ENCODE results near the gene ELP4. TPM values are rescaled to one million over a fixed set of nuclear protein-coding genes. Genes with fewer than 3 reads are reported as not detected.

ELP4 gene
- total RNA-seq, 1 donor from 2014 or later, result 15.0 TPM

DNA sequence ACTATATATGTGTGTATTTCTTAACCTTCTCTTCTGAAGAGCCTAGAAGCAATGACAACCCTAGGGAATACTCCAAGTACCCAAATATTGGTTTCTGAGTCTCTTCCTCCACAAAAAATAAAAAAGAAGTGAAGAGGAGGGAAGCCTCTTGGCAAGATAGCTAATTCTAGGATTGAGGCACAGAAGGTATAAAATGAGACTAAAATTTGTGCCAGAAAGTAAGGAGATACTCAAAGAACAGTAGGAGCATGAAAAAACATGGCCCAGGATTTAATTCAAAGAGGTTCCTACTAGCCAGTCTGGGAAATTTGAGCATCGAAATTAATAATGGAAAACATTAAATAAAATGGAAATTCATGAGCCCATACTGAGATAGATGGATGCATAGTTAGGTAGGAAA is 189.5 kb downstream of the ELP4 start:
- H3K4me3 Mint-ChIP-seq (ENCODE audit: unreplicated experiment), result no peak overlapping the region
- H3K36me3 Mint-ChIP-seq (ENCODE audit: unreplicated experiment), result no peaks in the 10 kb centered on the region
- no peaks in the 10 kb centered on the region for H3K4me1 Mint-ChIP-seq (ENCODE audit: unreplicated experiment)
- peaks cover 6% of the 10 kb centered on the region for H3K9me3 Mint-ChIP-seq (ENCODE audit: unreplicated experiment)
- TF ChIP-seq, protein P1, sequence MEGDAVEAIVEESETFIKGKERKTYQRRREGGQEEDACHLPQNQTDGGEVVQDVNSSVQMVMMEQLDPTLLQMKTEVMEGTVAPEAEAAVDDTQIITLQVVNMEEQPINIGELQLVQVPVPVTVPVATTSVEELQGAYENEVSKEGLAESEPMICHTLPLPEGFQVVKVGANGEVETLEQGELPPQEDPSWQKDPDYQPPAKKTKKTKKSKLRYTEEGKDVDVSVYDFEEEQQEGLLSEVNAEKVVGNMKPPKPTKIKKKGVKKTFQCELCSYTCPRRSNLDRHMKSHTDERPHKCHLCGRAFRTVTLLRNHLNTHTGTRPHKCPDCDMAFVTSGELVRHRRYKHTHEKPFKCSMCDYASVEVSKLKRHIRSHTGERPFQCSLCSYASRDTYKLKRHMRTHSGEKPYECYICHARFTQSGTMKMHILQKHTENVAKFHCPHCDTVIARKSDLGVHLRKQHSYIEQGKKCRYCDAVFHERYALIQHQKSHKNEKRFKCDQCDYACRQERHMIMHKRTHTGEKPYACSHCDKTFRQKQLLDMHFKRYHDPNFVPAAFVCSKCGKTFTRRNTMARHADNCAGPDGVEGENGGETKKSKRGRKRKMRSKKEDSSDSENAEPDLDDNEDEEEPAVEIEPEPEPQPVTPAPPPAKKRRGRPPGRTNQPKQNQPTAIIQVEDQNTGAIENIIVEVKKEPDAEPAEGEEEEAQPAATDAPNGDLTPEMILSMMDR (IDR thresholded peaks at IDR 0.05), result no peak
- H3K27me3 Mint-ChIP-seq (ENCODE audit: unreplicated experiment), result peaks cover 3% of the 10 kb centered on the region
- no peak overlapping the region for H3K27ac Mint-ChIP-seq (ENCODE audit: unreplicated experiment)
- DNase-seq (ENCODE audit: extremely low spot score, unreplicated experiment), result no peak

DNA sequence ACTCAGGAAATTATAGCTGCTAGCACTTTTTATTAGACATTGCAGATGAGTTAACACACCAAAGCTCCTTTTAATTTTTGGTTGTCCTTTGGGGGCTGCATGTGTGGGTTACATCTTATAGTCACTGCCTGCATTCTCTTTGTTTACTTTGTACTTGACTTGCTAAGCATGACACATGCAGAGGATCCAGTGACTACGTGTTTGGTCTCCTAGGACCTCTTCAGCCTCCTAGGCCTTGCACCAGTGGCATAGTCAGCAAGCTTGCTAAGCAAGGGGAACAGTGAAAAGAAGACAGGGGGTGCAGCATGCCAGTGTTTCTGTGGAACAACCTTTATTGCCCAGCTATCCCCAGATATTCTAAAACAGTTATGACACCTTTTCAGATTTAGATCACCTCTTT is 193.4 kb downstream of the ELP4 start:
- Mint-ChIP-seq H3K27me3 (ENCODE audit: unreplicated experiment) (no peaks in the 10 kb centered on the region), H3K27ac (ENCODE audit: unreplicated experiment) (no peak overlapping the region), H3K36me3 (ENCODE audit: unreplicated experiment) (peaks cover 3% of the 10 kb centered on the region), H3K4me1 (ENCODE audit: unreplicated experiment) (no peaks in the 10 kb centered on the region), H3K4me3 (ENCODE audit: unreplicated experiment) (no peak overlapping the region), H3K9me3 (ENCODE audit: unreplicated experiment) (no peaks in the 10 kb centered on the region)
- DNase-seq (ENCODE audit: extremely low spot score, unreplicated experiment), result no peak
- TF ChIP-seq, protein P1 (IDR thresholded peaks at IDR 0.05), result no peak

DNA sequence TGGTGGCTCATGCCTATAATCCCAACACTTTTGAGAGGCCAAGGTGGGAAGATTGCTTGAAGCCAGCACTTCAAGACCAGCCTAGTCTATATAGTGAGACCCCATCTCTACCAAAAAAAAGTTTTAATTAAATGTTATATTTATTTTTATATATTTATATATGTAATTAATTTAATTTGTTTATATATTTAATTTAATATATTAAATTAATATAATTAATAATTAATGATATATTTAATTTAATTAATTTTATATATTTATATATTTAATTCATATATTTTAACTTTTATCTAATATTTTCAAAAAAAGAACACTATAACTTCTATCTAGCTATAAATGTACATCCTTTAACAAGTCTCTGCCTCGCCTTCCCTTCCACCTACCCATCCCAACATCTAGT is 196.8 kb downstream of the ELP4 start:
- Mint-ChIP-seq H3K4me1 (ENCODE audit: unreplicated experiment) (no peaks in the 10 kb centered on the region), H3K27ac (ENCODE audit: unreplicated experiment) (no peak overlapping the region), H3K4me3 (ENCODE audit: unreplicated experiment) (no peak overlapping the region), H3K27me3 (ENCODE audit: unreplicated experiment) (no peaks in the 10 kb centered on the region), H3K9me3 (ENCODE audit: unreplicated experiment) (no peaks in the 10 kb centered on the region), H3K36me3 (ENCODE audit: unreplicated experiment) (peaks cover 5% of the 10 kb centered on the region)
- DNase-seq (ENCODE audit: extremely low spot score, unreplicated experiment), result no peak
- TF ChIP-seq, protein P1 (IDR thresholded peaks at IDR 0.05), result no peak

- H3K36me3 Mint-ChIP-seq (ENCODE audit: unreplicated experiment), result peaks cover 5% of the 10 kb centered on the region
- no peak overlapping the region for H3K4me3 Mint-ChIP-seq (ENCODE audit: unreplicated experiment)
- H3K9me3 Mint-ChIP-seq (ENCODE audit: unreplicated experiment), result peaks cover 6% of the 10 kb centered on the region
- H3K4me1 Mint-ChIP-seq (ENCODE audit: unreplicated experiment), result no peaks in the 10 kb centered on the region
- DNase-seq (ENCODE audit: extremely low spot score, unreplicated experiment), result no peak
- H3K27ac Mint-ChIP-seq (ENCODE audit: unreplicated experiment), result no peak overlapping the region
- TF ChIP-seq, protein P1 (IDR thresholded peaks at IDR 0.05), result no peak
- H3K27me3 Mint-ChIP-seq (ENCODE audit: unreplicated experiment), result no peaks in the 10 kb centered on the region
Observed at GRCh38 chr11:31711137-31711536, 201.6 kb downstream of the ELP4 start.

- Mint-ChIP-seq H3K4me3 (ENCODE audit: unreplicated experiment) (no peak overlapping the region), H3K9me3 (ENCODE audit: unreplicated experiment) (peaks cover 6% of the 10 kb centered on the region), H3K36me3 (ENCODE audit: unreplicated experiment) (peaks cover 3% of the 10 kb centered on the region), H3K27me3 (ENCODE audit: unreplicated experiment) (no peaks in the 10 kb centered on the region), H3K4me1 (ENCODE audit: unreplicated experiment) (no peaks in the 10 kb centered on the region), H3K27ac (ENCODE audit: unreplicated experiment) (no peak overlapping the region)
- TF ChIP-seq, protein P1 (IDR thresholded peaks at IDR 0.05), result no peak
- DNase-seq (ENCODE audit: extremely low spot score, unreplicated experiment), result no peak
Observed at GRCh38 chr11:31712851-31713250, 203.3 kb downstream of the ELP4 start.

Measured in osteocyte (in vitro differentiated cells).